GM21723 (cell line): ENCODE data around the gene CMTM7.
A peak's percentile ranks its signal among the peaks of the same experiment; 100 is the strongest.

Experiments
- ATAC-seq: cut with Tn5 transposase; IDR thresholded peaks from one replicate; pipeline ENCODE4 v1.9.1; 2021; ENCODE audit warnings: mild to moderate bottlenecking, moderate library complexity; ENCODE audit not compliant: unreplicated experiment

CMTM7 gene

GRCh38 chr3:32484436-32484835 lies 92.8 kb downstream of the CMTM7 start:
- ATAC-seq = peak; percentile 55

DNA sequence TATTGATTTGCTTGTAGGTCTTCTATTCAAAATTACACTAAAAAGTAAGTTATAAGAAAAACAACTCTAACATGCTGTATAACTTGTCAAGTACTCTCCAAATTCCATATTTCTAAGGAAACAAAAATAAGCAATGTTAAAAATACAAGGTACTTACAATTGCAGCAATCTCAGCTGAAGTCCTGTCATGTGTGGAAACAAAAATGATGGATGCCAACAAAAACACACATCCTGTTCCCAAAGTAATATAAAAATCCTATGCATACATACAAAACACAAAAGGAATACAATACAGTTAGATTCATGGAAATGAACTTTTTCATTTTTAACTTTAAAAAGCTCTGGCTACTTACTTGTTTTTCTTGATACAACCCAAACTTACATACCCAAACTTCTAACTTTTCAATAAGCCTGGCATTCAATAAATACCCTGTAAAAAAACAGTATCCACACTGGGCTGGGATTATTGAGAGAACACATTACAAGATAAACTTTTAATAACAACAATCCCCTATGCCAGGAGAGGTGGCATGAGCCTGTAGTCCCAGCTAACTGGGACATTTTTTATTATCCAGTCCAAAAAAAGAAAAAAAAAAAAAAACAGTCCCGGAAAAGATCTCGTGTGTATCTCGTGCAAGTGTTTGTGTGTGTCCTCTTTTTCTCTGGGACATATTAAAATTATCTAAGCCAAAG lies 96.3 kb downstream of the CMTM7 start:
- ATAC-seq = no peak

- ATAC-seq = no peak
Measured at GRCh38 chr3:32488474-32489008, 96.9 kb downstream of the CMTM7 start.

DNA sequence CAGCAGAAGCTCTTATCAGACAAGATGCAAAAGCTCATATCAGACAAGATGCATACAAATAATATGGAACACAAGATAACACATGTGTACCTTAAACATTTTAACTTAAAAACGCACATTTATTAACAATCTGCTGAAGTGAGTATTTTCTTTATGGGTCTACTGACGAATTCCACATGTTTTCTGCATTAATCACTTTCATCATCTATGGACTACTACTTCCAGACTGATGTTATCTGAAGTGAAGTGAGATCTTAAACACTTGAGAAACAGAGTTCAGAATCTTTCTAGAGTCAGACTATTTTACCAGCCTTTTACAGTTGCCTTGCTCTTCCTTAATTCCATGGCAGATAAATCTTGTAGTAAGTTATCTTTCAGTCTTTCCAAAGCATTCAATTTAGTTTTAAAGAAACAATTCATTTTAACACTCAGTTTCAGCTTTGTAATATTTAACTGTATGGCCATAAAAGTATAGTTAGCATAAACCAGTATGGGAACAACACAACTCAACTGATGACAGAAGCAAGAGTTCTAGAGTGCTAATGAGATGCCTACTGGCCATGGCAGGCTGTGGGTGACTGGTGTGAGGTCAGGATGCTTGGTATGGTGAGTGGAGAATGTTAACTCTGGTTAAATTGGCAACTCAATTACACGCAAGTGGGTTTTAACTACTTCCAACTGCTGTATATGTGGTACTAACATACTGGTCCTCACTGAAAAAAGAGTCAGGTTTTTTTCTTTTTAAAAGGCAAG lies 101.2 kb downstream of the CMTM7 start:
- ATAC-seq = no peak

- ATAC-seq = peak; percentile 76
Measured at GRCh38 chr3:32493437-32494414, 102.1 kb downstream of the CMTM7 start.

DNA sequence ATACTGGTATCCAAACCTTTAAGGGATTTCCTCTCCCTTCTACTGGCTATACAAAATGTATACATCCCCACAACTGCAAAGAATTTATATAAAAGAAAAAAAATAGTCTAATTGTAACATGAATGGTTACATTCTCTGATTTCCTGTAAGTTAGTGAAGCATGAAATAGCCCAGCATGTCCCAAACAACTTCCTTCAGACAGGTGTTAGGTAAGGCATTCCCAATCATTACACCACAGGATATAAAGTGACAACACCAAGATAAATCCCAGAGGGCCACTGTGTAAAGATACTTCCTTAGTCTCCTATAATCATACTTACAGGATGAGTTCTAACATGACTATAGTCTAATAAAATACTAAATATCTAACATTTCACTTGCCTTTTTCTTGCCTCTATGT lies 103.4 kb downstream of the CMTM7 start:
- no peak for ATAC-seq

DNA sequence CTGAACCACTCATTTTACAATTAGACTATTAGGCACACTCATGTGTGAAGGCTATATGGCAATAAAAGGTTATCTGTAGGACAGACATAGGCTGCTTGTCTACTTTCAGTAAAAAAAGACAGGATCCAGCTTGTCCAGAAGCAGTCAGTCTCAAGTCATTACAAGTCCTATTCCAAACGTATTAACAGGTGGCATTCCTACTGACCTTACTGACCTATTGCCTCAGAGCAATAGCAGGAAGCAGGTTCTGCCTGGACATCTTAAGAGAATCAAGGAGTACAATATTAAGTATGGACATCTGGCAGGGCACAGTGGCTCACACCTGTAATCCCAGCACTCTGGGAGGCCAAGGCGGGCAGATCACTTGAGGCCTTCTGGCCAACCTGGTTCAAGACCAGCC lies 104.0 kb downstream of the CMTM7 start:
- ATAC-seq = no peak

DNA sequence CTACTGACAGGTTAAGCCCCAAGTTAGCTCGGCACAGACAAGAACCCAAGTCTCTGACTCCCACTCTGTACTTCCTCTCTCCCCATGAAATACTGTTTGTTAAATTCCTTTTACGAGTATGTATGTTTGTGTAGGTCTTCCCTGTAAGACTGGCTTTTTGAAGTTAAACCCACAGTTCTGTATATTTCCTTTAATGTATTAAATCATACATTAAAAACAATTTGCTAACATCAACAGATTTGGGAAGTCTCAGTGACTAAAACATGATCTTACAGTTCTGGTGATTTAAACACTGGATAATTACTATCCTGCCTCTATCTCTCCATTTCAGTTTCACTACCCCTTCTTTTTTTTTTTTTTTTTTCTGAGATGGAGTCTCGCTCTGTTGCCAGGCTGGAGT lies 106.6 kb downstream of the CMTM7 start:
- ATAC-seq = no peak

GRCh38 chr3:32498992-32499391 lies 107.3 kb downstream of the CMTM7 start:
- no peak for ATAC-seq

GRCh38 chr3:32499585-32499984 lies 107.9 kb downstream of the CMTM7 start:
- no peak for ATAC-seq

GRCh38 chr3:32500231-32500630 lies 108.6 kb downstream of the CMTM7 start:
- no peak for ATAC-seq

GRCh38 chr3:32500880-32501782 lies 109.5 kb downstream of the CMTM7 start:
- ATAC-seq = no peak

- ATAC-seq = peak; percentile 1
Measured at GRCh38 chr3:32501783-32502117, 110.1 kb downstream of the CMTM7 start.

DNA sequence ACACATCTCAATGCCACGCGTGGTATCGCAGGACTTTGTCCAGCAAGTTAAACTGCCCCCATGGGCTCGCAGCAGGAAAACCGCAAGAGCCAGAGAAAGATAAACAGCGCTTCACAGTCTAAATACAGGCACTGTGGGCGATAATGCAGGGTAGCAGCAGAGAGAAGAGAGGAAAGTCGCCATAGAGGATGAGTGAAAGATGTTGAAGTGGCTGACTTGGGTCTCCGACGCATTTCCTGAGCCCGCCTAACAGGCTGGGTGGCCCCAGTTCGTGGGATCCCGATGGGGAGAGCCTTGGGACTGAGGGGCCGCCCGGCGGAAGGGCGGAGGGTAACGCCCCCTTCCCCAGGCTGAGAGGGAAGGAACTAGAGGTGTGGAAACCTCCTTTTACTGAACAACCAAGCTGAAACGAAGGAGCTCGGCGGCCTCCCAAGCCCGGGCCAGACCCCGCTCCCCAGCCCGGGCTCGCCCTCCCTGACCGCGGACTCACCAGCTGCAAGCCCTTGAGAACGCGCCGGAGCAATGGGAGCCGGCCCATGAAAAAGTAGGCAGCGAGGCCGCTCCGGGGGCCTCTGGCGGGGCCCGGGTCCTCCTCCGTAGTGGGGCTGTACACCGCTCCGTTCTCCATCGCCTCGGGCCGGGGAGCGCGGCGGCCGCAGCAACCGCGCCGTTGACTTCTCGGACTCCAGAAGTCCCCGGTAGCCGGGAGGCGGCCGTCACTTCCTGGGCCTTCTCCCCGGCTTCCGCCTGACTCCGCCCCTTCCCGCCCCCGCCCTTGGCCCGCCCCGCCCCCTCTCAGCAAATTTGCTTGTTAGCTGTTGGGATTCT lies 110.7 kb downstream of the CMTM7 start, which contains the start of gene CMTM6:
Gene CMTM6, minus strand, starts transcription at position 735 of the 828 bp plus-strand sequence. Its CDS starts 107 bp downstream, at position 628.
- ATAC-seq = peak; percentile 79

GRCh38 chr3:32502946-32503286 lies 111.3 kb downstream of the CMTM7 start:
- ATAC-seq = peak; percentile 17
